Measurements from ENCODE around the gene ANP32B.

GRCh38 chr9:97969014-97969413 lies 14.1 kb upstream of the ANP32B start:
- TF ChIP-seq, protein P1, sequence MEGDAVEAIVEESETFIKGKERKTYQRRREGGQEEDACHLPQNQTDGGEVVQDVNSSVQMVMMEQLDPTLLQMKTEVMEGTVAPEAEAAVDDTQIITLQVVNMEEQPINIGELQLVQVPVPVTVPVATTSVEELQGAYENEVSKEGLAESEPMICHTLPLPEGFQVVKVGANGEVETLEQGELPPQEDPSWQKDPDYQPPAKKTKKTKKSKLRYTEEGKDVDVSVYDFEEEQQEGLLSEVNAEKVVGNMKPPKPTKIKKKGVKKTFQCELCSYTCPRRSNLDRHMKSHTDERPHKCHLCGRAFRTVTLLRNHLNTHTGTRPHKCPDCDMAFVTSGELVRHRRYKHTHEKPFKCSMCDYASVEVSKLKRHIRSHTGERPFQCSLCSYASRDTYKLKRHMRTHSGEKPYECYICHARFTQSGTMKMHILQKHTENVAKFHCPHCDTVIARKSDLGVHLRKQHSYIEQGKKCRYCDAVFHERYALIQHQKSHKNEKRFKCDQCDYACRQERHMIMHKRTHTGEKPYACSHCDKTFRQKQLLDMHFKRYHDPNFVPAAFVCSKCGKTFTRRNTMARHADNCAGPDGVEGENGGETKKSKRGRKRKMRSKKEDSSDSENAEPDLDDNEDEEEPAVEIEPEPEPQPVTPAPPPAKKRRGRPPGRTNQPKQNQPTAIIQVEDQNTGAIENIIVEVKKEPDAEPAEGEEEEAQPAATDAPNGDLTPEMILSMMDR (IDR thresholded peaks at IDR 0.05): no peak
- no peak for TF ChIP-seq POLR2A (IDR thresholded peaks at IDR 0.05)
